Mesodermal cell (in vitro differentiated cells): Measurements from ENCODE around the gene POLD3.

ENCODE experiments used
- H3K27ac ChIP-seq: 2 replicates; pipeline ENCODE4 v1.7.0; 2013; ENCODE audit warnings: mild to moderate bottlenecking, low read depth, low read length, moderate library complexity; ENCODE audit not compliant: severe bottlenecking
- H3K36me3 ChIP-seq: 2 replicates; pipeline ENCODE4 v1.7.1; 2013; ENCODE audit warnings: mild to moderate bottlenecking, low read length, moderate library complexity; ENCODE audit not compliant: control insufficient read depth, insufficient read depth
- H3K4me1 ChIP-seq: one replicate; pipeline ENCODE4 v1.7.1; 2013; ENCODE audit warnings: mild to moderate bottlenecking, low read length; ENCODE audit not compliant: insufficient read depth, control insufficient read depth, poor library complexity, severe bottlenecking
- H3K4me3 ChIP-seq: 2 replicates; pipeline ENCODE4 v1.7.0; 2013; ENCODE audit warnings: low read length, control low read depth, mild to moderate bottlenecking; ENCODE audit not compliant: insufficient read depth, poor library complexity, severe bottlenecking; ENCODE audit errors: extremely low read depth
- H3K9me3 ChIP-seq: 2 replicates; pipeline ENCODE4 v1.7.1; 2013; ENCODE audit warnings: mild to moderate bottlenecking, low read length, moderate library complexity; ENCODE audit not compliant: control insufficient read depth
- whole genome bisulfite sequencing, 2 experiments: methylation state at CpG; one replicate each; pipeline ENCODE4 v1.1.5; 2013; ENCODE audit warnings: missing lambda C conversion rate in 2 of 2; ENCODE audit not compliant: insufficient coverage in 2 of 2; 5-methylcytosine and 5-hydroxymethylcytosine counted together

The POLD3 gene

GRCh38 chr11:74681686-74682651, 89.6 kb downstream of the POLD3 start:
- H3K4me3 ChIP-seq, result no peak overlapping the region
- no peak overlapping the region for H3K27ac ChIP-seq
- peaks cover 7% of the 10 kb centered on the region for H3K9me3 ChIP-seq
- no peaks in the 10 kb centered on the region for H3K4me1 ChIP-seq
- 85 to 88% methylated on average over 6 to 7 of the region's 12 CpGs for WGBS, 2 experiments
- H3K36me3 ChIP-seq, result no peaks in the 10 kb centered on the region

- peaks cover 7% of the 10 kb centered on the region for H3K9me3 ChIP-seq
- peak overlapping the region; percentile 35 for H3K4me3 ChIP-seq
- WGBS, 2 experiments, result 88 to 93% methylated on average over 13 to 14 of the region's 14 CpGs
- H3K4me1 ChIP-seq, result no peaks in the 10 kb centered on the region
- H3K36me3 ChIP-seq, result no peaks in the 10 kb centered on the region
- no peak overlapping the region for H3K27ac ChIP-seq
Measured at GRCh38 chr11:74682731-74683278, 90.4 kb downstream of the POLD3 start.

DNA sequence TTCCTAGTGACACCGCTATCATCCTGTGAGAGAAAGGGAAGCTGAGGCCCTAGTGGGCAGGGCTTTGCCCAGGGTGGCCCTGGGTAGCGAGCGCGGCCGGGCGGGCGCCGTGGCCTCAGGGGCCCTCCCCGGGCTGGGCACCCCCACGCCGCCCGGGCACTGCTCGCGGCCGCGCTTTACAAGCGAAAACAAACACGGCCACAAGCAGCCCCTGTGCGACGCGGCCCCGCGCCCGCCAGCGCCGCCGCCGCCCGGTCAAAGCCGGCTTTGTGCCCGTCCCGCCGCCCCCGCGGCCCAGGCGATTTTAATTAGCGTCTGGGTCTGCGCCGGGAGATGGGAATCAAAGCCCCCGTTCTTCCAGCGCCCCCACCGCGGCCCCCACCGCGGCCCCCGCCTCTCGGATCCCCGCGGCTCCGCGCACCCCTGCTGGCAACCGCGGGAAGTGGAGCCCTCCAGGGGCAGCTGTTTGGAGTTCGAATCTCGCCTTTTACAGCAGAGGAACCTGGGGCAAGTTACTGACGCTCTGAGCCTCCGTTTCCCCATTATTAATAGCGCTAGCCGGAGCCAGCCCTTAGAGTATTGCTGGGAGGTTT, 91.0 kb downstream of the POLD3 start:
- no peaks in the 10 kb centered on the region for H3K36me3 ChIP-seq
- no peaks in the 10 kb centered on the region for H3K4me1 ChIP-seq
- H3K27ac ChIP-seq, result no peak overlapping the region
- WGBS, 2 experiments, result 24 to 25% methylated on average over 47 to 51 of the region's 59 CpGs
- H3K4me3 ChIP-seq, result peak overlapping the region; percentile 35
- H3K9me3 ChIP-seq, result peaks cover 7% of the 10 kb centered on the region

- no peak overlapping the region for H3K27ac ChIP-seq
- no peaks in the 10 kb centered on the region for H3K4me1 ChIP-seq
- H3K9me3 ChIP-seq, result peaks cover 7% of the 10 kb centered on the region
- no peaks in the 10 kb centered on the region for H3K36me3 ChIP-seq
- WGBS, 2 experiments, result 80 to 92% methylated on average over 12 of the region's 12 CpGs
- no peak overlapping the region for H3K4me3 ChIP-seq
Measured at GRCh38 chr11:74683941-74684481, 91.6 kb downstream of the POLD3 start.

GRCh38 chr11:74684661-74685060, 92.3 kb downstream of the POLD3 start:
- Histone ChIP-seq H3K36me3 (no peaks in the 10 kb centered on the region), H3K27ac (no peak overlapping the region), H3K4me3 (no peak overlapping the region), H3K4me1 (no peaks in the 10 kb centered on the region), H3K9me3 (peaks cover 7% of the 10 kb centered on the region)
- 80 to 93% methylated on average over 1 of the region's 1 CpG for whole genome bisulfite sequencing, 2 experiments

- Histone ChIP-seq H3K4me1 (no peaks in the 10 kb centered on the region), H3K27ac (no peak overlapping the region), H3K4me3 (no peak overlapping the region), H3K9me3 (peaks cover 7% of the 10 kb centered on the region), H3K36me3 (no peaks in the 10 kb centered on the region)
Measured at GRCh38 chr11:74685338-74685737, 93.0 kb downstream of the POLD3 start.

DNA sequence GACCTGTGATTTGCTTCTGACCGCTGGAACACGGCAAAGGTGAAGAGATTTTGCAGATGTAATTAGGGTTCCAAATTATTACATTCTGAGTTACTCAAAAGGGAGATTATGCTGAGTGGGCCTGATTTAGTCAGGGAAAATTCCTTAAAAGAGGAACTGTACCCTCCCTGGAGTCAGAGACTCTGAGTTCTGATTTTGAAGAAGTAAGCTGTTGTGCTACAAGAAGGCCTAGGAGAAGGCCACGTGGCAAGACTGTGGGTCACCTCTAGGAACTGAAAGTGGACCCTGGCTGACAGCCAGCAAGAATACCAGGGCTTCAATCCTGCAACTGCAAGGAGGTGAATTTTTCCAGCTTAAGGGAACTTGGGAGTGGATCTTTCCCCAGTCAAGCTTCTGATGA, 93.5 kb downstream of the POLD3 start:
- H3K27ac ChIP-seq, result no peak overlapping the region
- no peak overlapping the region for H3K4me3 ChIP-seq
- no peaks in the 10 kb centered on the region for H3K36me3 ChIP-seq
- WGBS, 2 experiments, result 82 to 84% methylated on average over 1 to 3 of the region's 3 CpGs
- no peaks in the 10 kb centered on the region for H3K4me1 ChIP-seq
- H3K9me3 ChIP-seq, result peaks cover 7% of the 10 kb centered on the region

- H3K36me3 ChIP-seq, result no peaks in the 10 kb centered on the region
- peaks cover 7% of the 10 kb centered on the region for H3K9me3 ChIP-seq
- 89 to 95% methylated on average over 3 to 4 of the region's 4 CpGs for WGBS, 2 experiments
- H3K4me3 ChIP-seq, result no peak overlapping the region
- no peak overlapping the region for H3K27ac ChIP-seq
- no peaks in the 10 kb centered on the region for H3K4me1 ChIP-seq
Measured at GRCh38 chr11:74686792-74687191, 94.4 kb downstream of the POLD3 start.

- H3K4me3 ChIP-seq, result no peak overlapping the region
- 78 to 85% methylated on average over 4 to 6 of the region's 6 CpGs for WGBS, 2 experiments
- H3K4me1 ChIP-seq, result no peaks in the 10 kb centered on the region
- H3K36me3 ChIP-seq, result no peaks in the 10 kb centered on the region
- H3K27ac ChIP-seq, result no peak overlapping the region
- peaks cover 7% of the 10 kb centered on the region for H3K9me3 ChIP-seq
Measured at GRCh38 chr11:74687237-74688023, 95.0 kb downstream of the POLD3 start.

DNA sequence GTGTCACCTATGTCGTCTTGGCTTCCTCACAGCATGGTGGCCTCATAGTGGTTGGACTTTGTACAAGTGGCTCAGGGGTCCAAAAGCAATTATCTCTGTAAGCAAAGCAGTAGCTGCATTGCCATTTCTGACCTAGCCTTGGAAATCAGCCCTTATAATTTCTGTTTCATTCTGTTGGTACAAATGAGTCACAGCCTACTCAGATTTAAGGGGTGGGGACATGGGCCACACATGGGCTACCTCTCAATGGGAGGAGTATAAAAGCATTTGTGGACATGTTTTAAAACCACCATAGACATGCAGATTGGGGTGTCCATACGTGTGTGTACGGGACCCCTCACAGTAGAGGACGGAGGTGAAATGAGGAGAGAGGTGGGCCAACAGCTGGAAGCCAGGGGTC, 97.3 kb downstream of the POLD3 start:
- no peak overlapping the region for H3K27ac ChIP-seq
- no peaks in the 10 kb centered on the region for H3K4me1 ChIP-seq
- H3K9me3 ChIP-seq, result peaks cover 7% of the 10 kb centered on the region
- no peaks in the 10 kb centered on the region for H3K36me3 ChIP-seq
- WGBS, 2 experiments, result 94 to 98% methylated on average over 4 of the region's 4 CpGs
- no peak overlapping the region for H3K4me3 ChIP-seq
